CD4-positive, alpha-beta T cell treated with Interleukin-15 for 4 hours (primary cell): Measurements from ENCODE around the gene PCDHGB2.
"Not testable (repeated sequence)": the region's sequence is repeated elsewhere in the genome, so short reads cannot be mapped to it uniquely, and the experiment has no call there.

Experiments
- DNase-seq: peaks from one replicate; pipeline ENCODE4 v3.0.0-alpha.2; 2020; ENCODE audit warnings: low spot score

The PCDHGB2 gene

GRCh38 chr5:141384471-141385267, 24.9 kb downstream of the PCDHGB2 start:
- no peak for DNase-seq

DNA sequence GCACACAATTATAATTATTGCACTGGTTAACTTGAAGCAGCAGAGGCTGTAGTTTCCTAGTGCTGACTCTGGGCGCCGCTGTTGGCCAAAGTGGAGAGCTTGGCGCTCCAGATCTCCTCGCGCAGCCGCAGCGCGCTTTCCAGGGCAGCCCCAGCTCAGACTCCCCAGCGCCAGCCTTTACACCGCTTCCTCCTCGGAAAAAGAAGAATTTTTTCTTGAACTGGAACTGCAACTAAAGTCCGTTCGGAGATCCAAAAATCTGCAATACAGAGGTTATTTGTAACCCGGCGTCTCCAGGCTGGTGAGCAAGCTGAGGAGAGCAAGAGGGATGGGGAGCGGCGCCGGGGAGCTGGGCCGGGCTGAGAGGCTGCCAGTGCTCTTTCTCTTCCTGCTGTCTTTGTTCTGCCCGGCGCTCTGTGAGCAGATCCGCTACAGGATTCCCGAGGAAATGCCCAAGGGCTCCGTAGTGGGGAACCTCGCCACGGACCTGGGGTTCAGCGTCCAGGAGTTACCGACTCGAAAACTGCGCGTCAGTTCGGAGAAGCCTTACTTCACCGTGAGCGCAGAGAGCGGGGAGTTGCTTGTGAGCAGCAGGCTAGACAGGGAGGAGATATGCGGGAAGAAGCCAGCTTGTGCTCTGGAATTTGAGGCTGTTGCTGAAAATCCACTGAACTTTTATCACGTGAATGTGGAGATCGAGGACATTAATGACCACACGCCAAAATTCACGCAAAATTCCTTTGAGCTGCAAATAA, 27.9 kb downstream of the PCDHGB2 start, which contains the start of gene PCDHGB4:
TSS of gene PCDHGB4 (plus strand) at position 142 of the 755 bp plus-strand sequence. CDS start at position 329, 187 bp downstream.
- DNase-seq, result not testable (repeated sequence)

DNA sequence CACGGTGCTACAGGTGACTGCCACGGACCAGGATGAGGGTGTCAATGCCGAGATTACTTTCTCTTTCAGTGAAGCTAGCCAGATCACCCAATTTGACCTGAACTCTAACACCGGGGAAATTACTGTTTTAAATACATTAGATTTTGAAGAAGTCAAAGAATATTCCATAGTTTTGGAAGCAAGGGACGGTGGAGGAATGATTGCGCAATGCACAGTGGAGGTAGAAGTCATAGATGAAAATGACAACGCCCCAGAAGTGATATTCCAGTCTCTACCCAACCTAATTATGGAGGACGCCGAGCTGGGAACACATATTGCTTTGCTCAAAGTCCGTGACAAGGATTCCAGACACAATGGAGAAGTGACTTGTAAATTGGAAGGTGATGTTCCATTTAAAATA, 28.9 kb downstream of the PCDHGB2 start:
- DNase-seq, result no peak

- no peak for DNase-seq
These were observed 29.6 kb downstream of the PCDHGB2 start for GRCh38 chr5:141389153-141390042.

- DNase-seq, result no peak
These were observed 32.8 kb downstream of the PCDHGB2 start, which contains the start of gene PCDHGA8 for GRCh38 chr5:141392429-141393198. Gene PCDHGA8 (plus strand): TSS chr5:141392633. CDS start chr5:141392814, 181 bp downstream.

- DNase-seq, result no peak
These were observed 33.5 kb downstream of the PCDHGB2 start for GRCh38 chr5:141393267-141393666.

DNA sequence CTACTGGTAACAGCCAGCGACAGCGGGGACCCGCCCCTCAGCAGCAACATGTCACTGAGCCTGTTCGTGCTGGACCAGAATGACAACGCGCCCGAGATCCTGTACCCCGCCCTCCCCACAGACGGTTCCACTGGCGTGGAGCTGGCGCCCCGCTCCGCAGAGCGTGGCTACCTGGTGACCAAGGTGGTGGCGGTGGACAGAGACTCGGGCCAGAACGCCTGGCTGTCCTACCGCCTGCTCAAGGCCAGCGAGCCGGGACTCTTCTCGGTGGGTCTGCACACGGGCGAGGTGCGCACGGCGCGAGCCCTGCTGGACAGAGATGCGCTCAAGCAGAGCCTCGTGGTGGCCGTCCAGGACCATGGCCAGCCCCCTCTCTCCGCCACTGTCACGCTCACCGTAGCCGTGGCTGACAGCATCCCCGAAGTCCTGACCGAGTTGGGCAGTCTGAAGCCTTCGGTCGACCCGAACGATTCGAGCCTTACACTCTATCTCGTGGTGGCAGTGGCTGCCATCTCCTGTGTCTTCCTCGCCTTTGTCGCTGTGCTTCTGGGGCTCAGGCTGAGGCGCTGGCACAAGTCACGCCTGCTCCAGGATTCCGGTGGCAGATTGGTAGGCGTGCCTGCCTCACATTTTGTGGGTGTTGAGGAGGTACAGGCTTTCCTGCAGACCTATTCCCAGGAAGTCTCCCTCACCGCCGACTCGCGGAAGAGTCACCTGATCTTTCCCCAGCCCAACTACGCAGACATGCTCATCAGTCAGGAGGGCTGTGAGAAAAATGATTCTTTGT, 34.8 kb downstream of the PCDHGB2 start:
- not testable (repeated sequence) for DNase-seq

- DNase-seq, result peak; percentile 31
These were observed 38.2 kb downstream of the PCDHGB2 start, which contains the start of gene PCDHGB5 for GRCh38 chr5:141397756-141398551. Gene PCDHGB5 (plus strand): TSS chr5:141397947. CDS start chr5:141398128, 181 bp downstream.

- no peak for DNase-seq
These were observed 38.8 kb downstream of the PCDHGB2 start for GRCh38 chr5:141398608-141399007.

DNA sequence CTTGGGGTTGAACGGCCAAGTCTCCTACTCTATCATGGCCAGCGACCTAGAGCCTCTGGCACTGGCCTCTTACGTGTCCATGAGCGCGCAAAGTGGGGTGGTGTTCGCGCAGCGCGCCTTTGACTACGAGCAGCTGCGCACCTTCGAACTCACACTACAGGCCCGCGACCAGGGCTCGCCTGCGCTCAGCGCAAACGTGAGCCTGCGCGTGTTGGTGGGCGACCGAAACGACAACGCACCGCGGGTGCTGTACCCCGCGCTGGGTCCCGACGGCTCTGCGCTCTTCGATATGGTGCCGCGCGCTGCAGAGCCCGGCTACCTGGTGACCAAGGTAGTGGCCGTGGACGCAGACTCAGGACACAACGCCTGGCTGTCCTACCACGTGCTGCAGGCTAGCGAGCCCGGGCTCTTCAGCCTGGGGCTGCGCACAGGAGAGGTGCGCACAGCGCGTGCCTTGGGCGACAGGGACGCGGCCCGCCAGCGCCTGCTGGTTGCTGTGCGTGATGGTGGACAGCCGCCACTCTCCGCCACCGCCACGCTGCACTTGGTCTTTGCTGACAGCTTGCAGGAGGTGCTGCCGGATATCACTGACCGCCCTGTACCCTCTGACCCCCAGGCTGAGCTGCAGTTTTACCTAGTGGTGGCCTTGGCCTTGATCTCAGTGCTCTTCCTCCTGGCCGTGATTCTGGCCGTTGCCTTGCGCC, 39.9 kb downstream of the PCDHGB2 start:
- DNase-seq, result no peak

GRCh38 chr5:141402553-141403243, 42.9 kb downstream of the PCDHGB2 start, which contains the start of gene PCDHGA9:
Gene PCDHGA9 (plus strand): TSS chr5:141402778. CDS start chr5:141402953, 175 bp downstream.
- no peak for DNase-seq

DNA sequence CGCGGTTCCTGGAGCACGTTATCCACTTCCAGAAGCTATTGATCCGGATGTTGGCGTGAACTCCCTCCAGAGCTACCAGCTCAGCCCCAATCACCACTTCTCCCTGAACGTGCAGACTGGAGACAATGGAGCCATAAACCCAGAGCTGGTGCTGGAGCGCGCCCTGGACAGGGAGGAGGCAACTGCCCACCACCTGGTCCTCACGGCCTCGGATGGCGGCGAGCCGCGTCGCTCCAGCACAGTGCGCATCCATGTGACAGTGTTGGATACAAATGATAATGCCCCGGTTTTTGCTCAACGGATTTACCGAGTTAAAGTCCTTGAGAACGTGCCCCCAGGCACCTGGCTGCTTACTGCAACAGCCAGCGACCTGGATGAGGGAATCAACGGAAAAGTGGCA, 43.6 kb downstream of the PCDHGB2 start:
- no peak for DNase-seq

DNA sequence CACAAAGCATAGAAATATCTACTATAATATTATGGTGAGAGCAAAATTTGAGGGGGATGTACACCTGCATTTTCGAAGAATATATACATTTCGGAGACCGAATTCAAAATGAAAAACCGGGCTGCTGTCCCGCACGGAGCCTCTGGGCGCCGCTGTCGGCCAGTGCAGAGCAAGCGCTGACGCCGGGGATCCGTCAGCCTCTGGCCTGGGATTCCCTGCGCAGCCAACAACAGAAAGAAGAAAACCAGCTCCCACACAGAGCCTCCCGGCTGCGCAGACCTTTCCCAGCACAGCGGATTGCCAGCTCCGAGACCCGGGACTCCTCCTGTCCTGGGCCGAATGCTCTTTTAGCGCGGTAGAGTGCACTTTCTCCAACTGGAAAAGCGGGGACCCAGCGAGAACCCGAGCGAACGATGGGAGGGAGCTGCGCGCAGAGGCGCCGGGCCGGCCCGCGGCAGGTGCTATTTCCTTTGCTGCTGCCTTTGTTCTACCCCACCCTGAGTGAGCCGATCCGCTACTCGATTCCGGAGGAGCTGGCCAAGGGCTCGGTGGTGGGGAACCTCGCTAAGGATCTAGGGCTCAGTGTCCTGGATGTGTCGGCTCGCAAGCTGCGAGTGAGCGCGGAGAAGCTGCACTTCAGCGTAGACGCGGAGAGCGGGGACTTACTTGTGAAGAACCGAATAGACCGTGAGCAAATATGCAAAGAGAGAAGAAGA, 48.2 kb downstream of the PCDHGB2 start, which contains the start of gene PCDHGB6:
TSS of gene PCDHGB6 (plus strand) at position 232 of the 716 bp plus-strand sequence. CDS start at position 414, 182 bp downstream.
- peak; percentile 26 for DNase-seq

DNA sequence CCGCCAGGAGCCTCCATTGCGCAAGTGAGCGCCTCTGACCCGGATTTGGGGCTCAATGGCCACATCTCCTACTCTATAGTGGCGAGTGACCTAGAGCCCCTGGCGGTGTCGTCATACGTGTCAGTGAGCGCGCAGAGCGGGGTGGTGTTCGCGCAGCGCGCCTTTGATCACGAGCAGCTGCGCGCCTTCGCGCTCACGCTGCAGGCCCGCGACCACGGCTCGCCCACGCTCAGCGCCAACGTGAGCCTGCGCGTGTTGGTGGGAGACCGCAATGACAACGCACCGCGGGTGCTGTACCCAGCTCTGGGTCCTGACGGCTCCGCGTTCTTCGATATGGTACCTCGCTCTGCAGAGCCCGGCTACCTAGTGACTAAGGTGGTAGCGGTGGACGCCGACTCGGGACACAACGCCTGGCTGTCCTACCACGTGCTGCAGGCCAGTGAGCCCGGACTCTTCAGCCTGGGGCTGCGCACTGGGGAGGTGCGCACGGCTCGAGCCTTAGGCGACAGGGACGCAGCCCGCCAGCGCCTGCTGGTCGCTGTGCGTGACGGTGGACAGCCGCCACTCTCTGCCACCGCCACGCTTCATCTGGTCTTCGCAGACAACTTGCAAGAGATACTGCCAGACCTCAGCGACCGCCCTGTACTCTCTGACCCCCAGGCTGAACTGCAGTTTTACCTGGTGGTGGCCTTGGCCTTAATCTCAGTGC, 50.0 kb downstream of the PCDHGB2 start:
- no peak for DNase-seq

DNA sequence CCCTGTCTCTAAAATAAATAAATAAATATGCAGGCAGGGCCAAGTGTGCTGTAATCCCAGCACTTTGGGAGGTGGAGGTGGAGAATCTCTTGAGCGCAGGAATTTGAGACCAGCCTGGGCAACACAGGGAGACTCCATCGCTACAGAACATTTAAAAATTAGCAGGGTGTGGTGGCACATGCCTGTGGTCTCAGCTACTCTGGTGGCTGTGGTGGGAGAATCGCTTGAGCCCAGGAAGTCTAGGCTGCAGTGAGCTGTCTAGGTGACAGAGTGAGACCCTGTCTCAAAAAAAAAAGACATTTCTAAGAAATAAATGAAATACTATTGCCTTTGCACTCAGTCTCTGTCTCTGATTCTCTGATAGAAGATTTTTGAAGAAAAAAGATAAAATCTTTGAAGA, 51.8 kb downstream of the PCDHGB2 start:
- peak; percentile 23 for DNase-seq
